Astrocyte of the spinal cord (primary cell): ENCODE data around the gene TEKT2.
A peak's percentile ranks its signal among the peaks of the same experiment; 100 is the strongest.

Experiments
- DNase-seq: peaks from one replicate; pipeline ENCODE4 v3.0.0; 2011; ENCODE audit warnings: low read depth, low spot score
- H3K4me3 ChIP-seq: 2 replicates; pipeline ENCODE4 v1.5.1; 2011; ENCODE audit warnings: low read depth, mild to moderate bottlenecking, low read length, moderate library complexity
- in situ Hi-C: cut with HindIII; loops from 2 replicates; pipeline ENCODE4 v1.10.0; 2017; ENCODE audit warnings: low sequenced_read_pairs
- TF ChIP-seq, protein P1 (sequence below): IDR thresholded peaks from 2 replicates; pipeline ENCODE4 v1.5.1; 2012; ENCODE audit warnings: low read depth, mild to moderate bottlenecking, low read length, inconsistent platforms

The TEKT2 gene

DNA sequence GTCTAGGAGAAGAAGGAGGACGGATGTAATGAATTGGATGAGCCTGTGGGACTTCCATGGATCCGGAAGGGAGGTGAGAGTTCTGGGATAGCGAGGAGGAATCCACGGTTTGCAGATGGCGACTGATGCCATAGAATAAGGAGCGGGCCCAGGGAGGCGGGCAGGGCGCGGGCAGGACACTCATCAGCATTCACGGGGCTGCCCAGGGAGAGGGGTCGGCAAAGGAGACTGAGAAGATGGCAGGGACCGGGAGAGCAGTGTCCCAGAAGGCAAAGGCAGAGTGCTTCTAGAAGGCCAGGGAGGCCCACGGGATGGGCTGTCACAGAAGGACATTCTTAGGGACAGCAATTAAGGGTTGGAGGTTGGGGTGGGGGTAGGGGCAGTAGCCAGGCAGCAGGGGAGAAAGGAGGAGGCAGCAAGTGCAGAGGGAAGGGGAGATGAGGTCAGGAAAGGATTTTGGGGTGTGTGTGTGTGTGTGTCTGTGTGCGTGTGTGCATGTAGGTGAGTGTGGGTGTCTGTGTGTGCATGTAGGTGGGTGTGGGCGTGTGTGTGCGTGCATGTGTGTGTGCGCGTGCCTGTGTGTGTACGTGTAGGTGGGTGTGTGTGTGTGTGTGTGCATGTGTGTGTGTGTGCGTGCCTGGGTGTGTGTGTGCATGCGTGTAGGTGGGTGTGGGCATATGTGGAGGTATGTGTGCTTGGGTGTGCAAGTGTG lies 42.3 kb downstream of the TEKT2 start:
- DNase-seq, result no peak
- TF ChIP-seq, protein P1, sequence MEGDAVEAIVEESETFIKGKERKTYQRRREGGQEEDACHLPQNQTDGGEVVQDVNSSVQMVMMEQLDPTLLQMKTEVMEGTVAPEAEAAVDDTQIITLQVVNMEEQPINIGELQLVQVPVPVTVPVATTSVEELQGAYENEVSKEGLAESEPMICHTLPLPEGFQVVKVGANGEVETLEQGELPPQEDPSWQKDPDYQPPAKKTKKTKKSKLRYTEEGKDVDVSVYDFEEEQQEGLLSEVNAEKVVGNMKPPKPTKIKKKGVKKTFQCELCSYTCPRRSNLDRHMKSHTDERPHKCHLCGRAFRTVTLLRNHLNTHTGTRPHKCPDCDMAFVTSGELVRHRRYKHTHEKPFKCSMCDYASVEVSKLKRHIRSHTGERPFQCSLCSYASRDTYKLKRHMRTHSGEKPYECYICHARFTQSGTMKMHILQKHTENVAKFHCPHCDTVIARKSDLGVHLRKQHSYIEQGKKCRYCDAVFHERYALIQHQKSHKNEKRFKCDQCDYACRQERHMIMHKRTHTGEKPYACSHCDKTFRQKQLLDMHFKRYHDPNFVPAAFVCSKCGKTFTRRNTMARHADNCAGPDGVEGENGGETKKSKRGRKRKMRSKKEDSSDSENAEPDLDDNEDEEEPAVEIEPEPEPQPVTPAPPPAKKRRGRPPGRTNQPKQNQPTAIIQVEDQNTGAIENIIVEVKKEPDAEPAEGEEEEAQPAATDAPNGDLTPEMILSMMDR, result no peak
- H3K4me3 ChIP-seq, result no peak overlapping the region
- in situ Hi-C loops, result loop anchor here (25.0 kb wide), 2 partner anchors 161 to 286 kb away; no protein-coding TSS in a partner anchor

DNA sequence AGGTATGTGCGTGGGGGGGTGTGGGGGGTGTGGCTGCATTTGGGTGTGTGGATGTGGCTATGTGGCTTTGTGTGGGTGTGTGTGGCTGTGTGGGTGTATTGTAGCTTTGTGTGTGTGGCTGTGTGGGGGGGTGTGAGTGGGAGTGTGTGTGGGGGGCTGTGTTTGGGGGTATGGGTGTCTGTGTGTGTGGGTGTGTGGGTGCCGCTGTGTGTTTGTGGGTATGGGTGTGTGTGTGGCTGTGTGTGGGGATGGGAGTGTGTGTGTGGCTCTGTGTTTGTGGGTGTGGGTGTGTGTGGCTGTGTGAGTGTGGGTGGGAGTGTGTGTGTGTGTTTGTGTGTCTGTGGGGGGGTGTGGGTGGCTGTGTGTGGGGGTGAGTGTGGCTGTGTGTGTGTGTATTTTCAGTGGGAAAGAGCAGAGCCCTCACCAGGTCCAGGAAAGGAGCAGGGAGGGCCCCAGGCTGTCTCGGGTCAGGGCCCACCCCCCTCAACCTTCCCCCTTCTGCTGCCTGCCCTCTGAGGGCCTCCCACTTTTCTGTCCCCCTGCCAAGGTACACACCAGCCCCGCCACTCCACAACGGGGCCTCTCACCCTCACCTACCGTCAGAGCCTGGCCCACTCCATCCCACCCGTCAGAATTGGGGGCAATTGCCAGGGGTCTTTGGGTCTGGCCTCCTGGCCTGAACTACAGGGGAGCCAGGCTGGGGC lies 43.1 kb downstream of the TEKT2 start:
- TF ChIP-seq, protein P1, result no peak
- in situ Hi-C loops, result loop anchor here (25.0 kb wide), 2 partner anchors 160 to 285 kb away; no protein-coding TSS in a partner anchor
- DNase-seq, result no peak
- H3K4me3 ChIP-seq, result no peak overlapping the region

DNA sequence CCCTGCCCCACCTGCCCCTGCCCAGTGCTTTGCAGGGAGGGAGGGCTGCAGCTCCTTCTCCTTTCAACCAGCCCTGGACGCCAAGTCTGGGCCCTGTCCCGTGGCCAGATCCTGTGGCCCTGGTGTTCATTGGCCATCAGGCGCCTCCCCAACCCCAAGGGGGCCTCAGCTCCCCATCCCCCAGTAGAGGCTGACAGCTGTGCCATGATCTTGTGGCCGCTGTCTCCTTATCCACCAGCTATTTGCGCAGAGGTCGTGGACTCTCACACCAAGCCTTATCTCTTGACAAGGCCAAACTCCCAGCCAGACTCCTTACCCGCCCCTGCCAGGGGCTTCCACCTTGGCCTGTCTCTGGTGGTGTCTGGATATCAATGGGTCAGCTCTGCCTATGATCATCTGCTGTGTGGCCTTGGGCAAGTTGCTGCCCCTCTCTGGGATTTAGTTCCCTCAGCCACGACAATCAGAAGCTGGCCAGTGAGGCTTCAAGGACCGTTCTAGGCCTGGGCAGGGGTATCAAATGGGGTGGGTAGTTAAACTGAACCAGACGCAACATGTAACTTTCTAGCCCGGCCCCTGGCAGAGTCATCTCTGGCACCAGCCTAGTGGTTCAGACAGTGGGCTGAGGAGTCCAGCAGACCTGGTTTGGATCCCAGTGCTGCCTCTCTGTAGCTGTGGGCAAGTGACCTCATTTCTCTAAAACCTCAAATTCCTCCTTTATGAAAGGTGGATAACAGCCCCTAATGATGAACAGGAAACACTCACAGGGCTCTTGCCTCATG lies 44.4 kb downstream of the TEKT2 start:
- in situ Hi-C loops, result loop anchor here (25.0 kb wide), 2 partner anchors 159 to 284 kb away; no protein-coding TSS in a partner anchor
- TF ChIP-seq, protein P1, result no peak
- no peak overlapping the region for H3K4me3 ChIP-seq
- DNase-seq, result peak; percentile 71

DNA sequence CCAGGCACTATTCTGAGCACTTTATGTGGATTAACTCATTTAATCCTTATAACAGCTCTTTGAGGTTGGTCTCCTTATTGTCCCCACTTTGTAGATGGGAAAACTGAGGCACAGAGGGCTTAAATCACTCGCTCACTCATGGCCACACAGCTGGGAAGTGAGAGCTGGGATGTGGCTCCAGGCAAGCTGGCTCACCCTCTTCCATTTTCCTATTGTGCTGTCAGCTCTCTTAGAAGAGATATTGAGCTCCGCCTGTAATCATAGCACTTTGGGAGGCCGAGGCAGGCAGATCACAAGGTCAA lies 45.0 kb downstream of the TEKT2 start:
- TF ChIP-seq, protein P1, result no peak
- in situ Hi-C loops, result loop anchor here (25.0 kb wide), 2 partner anchors 158 to 283 kb away; no protein-coding TSS in a partner anchor
- DNase-seq, result no peak
- no peak overlapping the region for H3K4me3 ChIP-seq

DNA sequence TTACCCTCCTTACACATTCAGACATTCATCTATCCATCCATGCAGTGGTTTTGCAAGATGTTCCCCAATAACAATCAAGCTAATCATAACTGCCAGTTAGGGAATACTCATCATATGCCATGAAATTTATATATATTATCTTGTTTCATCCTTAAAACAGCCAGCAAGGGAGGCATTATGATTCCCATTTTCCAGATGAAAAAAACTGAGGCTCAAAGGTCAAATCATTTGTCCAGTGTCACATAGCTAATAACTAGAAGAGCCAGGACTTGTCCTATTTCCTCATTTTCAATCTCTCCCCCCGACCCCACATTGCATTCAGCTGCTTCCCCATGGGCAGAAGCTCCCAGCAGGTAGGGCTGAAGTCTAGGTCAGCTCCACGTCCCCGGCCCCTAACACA lies 48.1 kb downstream of the TEKT2 start:
- in situ Hi-C loops, result loop anchor here (25.0 kb wide), 2 partner anchors 155 to 280 kb away; no protein-coding TSS in a partner anchor
- TF ChIP-seq, protein P1, result no peak
- no peak for DNase-seq
- H3K4me3 ChIP-seq, result no peak overlapping the region

DNA sequence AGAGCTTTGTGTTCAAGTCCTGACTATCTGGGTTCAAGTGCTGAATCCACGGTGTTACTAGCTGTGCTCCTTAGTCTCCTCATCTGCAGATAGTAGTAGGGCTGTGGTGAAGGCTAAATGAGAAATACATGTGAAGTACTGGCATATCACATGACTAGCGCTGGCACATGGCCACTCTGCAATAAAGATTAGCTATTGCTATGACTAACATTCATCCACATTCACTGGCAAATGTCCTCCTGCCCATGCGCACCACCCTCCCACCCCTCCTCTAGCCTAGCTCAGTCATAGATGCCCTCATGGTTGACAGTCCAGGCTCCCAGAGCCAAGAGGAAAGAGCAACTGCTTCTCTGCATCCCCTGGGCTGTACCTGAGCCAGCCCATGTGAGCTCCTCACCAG lies 49.6 kb downstream of the TEKT2 start:
- DNase-seq, result peak; percentile 91
- no peak overlapping the region for H3K4me3 ChIP-seq
- TF ChIP-seq, protein P1, result no peak
- in situ Hi-C loops, result loop anchor here (25.0 kb wide), 2 partner anchors 154 to 279 kb away; no protein-coding TSS in a partner anchor
